ENCODE results near the gene MAML2. TPM values are rescaled to one million over a fixed set of nuclear protein-coding genes. Genes with fewer than 3 reads are reported as not detected.

The MAML2 gene
- total RNA-seq, 1 donor from 2014 or later = 18.7 TPM

DNA sequence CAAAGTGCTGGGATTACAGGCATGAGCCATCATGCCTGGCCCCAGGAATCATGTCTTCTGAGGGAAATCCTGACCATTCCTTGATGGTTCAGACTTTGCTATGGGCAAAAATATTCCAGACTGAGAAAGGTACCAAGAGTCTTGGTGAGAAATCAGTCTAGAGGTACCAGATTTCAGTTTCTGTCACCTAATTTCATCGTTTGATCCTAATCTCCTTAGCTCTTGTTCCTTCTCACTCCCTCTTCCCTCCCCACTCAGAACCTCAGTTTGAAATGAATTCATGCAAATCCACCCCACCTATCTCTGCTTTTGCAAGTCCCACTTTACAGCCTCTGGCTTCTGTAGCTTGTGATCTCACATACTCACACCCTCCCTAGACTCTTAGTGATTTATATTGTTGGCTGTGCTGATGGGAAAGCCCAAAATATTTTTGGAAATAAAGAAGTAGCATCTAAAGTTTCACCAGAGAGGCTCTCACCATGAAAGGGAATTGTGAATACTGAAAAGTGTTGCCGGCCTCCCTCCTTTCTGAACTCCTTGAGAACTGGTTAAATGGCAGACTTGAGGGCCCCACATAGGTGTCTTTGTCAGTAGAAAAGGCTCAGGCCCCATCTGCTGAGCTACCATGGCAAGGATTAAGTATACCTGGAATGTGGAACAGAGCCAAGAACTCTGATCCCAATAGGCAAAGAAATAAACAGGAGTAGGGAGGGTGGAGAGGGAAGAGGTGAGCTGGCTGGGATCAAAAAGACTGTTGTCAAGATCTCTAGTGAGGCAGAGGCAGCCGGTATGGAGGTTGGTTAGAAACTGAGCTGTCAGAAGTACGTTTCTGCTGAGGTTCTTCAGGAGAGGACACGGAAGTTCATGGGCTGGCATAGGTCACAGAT is 228.6 kb downstream of the MAML2 start:
- Mint-ChIP-seq H3K27ac (ENCODE audit: unreplicated experiment) (no peak overlapping the region), H3K9me3 (no peaks in the 10 kb centered on the region), H3K4me1 (peaks cover 28% of the 10 kb centered on the region), H3K27me3 (ENCODE audit: low read depth) (no peaks in the 10 kb centered on the region), H3K36me3 (ENCODE audit: low read depth) (no peaks in the 10 kb centered on the region), H3K4me3 (no peak overlapping the region)
- DNase-seq (ENCODE audit: low read depth, low spot score) = no peak
- TF ChIP-seq, protein P1, sequence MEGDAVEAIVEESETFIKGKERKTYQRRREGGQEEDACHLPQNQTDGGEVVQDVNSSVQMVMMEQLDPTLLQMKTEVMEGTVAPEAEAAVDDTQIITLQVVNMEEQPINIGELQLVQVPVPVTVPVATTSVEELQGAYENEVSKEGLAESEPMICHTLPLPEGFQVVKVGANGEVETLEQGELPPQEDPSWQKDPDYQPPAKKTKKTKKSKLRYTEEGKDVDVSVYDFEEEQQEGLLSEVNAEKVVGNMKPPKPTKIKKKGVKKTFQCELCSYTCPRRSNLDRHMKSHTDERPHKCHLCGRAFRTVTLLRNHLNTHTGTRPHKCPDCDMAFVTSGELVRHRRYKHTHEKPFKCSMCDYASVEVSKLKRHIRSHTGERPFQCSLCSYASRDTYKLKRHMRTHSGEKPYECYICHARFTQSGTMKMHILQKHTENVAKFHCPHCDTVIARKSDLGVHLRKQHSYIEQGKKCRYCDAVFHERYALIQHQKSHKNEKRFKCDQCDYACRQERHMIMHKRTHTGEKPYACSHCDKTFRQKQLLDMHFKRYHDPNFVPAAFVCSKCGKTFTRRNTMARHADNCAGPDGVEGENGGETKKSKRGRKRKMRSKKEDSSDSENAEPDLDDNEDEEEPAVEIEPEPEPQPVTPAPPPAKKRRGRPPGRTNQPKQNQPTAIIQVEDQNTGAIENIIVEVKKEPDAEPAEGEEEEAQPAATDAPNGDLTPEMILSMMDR (conservative IDR thresholded peaks at IDR 0.05) = no peak

DNA sequence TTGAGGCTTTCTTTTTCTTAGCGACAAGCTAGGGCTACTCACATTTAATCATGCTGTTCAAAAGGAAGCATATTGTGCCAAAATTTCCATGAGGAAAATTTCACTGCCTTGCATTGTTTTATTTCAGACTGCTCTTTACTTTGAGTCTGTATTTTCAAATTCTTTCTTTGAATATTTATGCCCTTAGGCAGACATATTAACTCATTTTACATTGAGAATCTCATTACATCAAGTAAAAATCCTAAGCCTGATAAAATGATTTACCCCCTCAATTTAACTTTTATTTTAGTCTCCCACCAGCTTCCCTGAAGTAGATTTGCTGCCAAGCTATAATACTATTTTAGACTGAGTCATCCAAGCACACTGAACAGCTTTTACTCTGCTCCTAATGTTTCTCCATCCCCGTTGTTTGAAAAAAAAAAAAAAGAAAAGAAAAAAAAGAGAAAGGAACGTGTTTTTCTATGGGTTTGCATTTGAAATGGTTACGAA is 229.8 kb downstream of the MAML2 start:
- TF ChIP-seq, protein P1 (conservative IDR thresholded peaks at IDR 0.05) = no peak
- Mint-ChIP-seq H3K9me3 (no peaks in the 10 kb centered on the region), H3K27me3 (ENCODE audit: low read depth) (no peaks in the 10 kb centered on the region), H3K27ac (ENCODE audit: unreplicated experiment) (peak overlapping the region; percentile 84), H3K4me1 (peaks cover 28% of the 10 kb centered on the region), H3K4me3 (peak overlapping the region; percentile 5), H3K36me3 (ENCODE audit: low read depth) (no peaks in the 10 kb centered on the region)
- no peak for DNase-seq (ENCODE audit: low read depth, low spot score)

DNA sequence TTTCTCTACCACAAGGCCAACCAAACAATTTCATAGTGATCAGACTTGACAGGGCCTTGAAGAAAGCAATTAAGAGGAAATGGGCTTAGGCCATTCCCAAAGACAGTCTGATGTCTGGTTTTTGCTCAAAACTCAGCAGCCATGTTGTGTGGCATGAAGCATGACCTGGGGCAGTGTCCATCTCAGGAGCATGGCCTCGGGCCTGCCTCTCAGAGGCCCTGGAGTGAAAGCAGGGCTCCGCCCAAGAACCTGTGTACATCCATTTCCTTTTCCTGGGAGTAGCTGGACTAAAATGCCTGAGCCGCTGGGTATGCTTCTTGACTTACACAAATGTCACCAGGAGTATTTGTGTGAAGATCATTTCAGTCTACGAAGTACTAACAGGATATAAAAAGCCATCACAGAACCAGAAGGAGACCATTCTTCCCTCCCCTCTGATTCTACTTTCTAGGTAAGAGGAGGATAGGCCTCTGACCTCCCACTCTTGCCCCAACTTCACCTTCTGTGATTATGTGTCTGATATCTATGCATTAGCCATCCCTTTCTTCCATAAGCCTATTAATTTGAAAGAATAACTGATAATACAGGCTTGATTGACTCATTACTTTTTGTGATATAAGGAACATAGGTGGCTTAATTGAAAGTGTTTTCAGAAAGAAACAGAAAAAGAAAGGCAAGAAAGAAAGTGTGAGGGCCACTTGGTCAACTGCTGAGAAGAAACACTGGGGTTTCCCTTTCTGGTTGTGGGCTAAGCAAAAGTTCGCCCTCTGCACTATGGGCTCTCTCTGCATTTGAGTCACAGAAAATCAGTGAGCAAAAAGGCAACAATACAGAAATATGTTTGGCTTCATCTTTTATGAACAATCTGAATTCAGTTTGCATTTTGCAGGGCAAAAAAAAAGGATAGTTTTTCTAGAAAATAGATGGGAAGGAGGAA is 230.5 kb downstream of the MAML2 start:
- H3K9me3 Mint-ChIP-seq = no peaks in the 10 kb centered on the region
- no peak for DNase-seq (ENCODE audit: low read depth, low spot score)
- no peak overlapping the region for H3K27ac Mint-ChIP-seq (ENCODE audit: unreplicated experiment)
- H3K4me3 Mint-ChIP-seq = no peak overlapping the region
- H3K4me1 Mint-ChIP-seq = peaks cover 35% of the 10 kb centered on the region
- no peaks in the 10 kb centered on the region for H3K27me3 Mint-ChIP-seq (ENCODE audit: low read depth)
- no peaks in the 10 kb centered on the region for H3K36me3 Mint-ChIP-seq (ENCODE audit: low read depth)
- TF ChIP-seq, protein P1 (conservative IDR thresholded peaks at IDR 0.05) = no peak

DNA sequence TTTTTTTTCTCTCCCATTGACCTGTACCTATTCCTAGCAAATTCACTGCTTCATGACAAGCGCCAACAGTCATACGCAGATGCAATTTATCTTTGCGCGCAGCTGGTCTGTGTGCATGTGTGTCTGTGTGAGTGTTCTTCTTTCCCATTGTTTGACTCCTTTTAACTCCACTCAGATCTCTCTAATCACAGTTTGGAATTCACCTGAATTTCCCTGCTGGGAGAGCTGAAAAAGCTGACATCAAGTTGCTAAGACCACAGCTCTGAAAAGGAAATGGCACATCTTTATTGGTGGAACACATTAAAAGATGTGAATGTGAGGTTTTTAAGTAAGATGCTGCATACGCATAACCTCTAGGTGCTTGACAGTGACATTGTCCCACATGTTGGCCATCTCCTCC is 231.7 kb downstream of the MAML2 start:
- no peak overlapping the region for H3K27ac Mint-ChIP-seq (ENCODE audit: unreplicated experiment)
- no peak overlapping the region for H3K4me3 Mint-ChIP-seq
- H3K9me3 Mint-ChIP-seq = no peaks in the 10 kb centered on the region
- H3K36me3 Mint-ChIP-seq (ENCODE audit: low read depth) = no peaks in the 10 kb centered on the region
- no peak for DNase-seq (ENCODE audit: low read depth, low spot score)
- TF ChIP-seq, protein P1 (conservative IDR thresholded peaks at IDR 0.05) = no peak
- peaks cover 46% of the 10 kb centered on the region for H3K4me1 Mint-ChIP-seq
- H3K27me3 Mint-ChIP-seq (ENCODE audit: low read depth) = no peaks in the 10 kb centered on the region

DNA sequence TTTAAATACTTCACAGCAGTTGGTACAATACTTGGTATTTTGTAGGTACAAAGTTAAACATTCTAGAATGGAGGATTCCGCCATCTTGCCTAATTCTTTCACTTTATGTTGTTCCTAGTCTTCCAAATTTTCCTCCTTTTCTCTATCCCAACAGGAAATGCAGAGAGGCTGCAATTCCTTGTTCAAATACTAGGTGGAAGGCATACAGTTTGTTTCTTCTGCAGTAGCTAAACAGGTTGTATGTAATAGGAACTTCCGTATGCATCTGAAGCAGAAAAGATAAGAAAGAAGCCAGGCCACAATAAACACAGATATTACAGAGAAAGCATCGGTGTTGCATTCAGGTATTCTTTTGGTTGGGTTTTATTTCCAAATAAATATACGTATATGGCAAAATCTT is 232.7 kb downstream of the MAML2 start:
- Mint-ChIP-seq H3K27ac (ENCODE audit: unreplicated experiment) (no peak overlapping the region), H3K4me1 (peaks cover 56% of the 10 kb centered on the region), H3K9me3 (no peaks in the 10 kb centered on the region), H3K27me3 (ENCODE audit: low read depth) (no peaks in the 10 kb centered on the region), H3K4me3 (no peak overlapping the region), H3K36me3 (ENCODE audit: low read depth) (no peaks in the 10 kb centered on the region)
- no peak for DNase-seq (ENCODE audit: low read depth, low spot score)
- TF ChIP-seq, protein P1 (conservative IDR thresholded peaks at IDR 0.05) = no peak
